Measurements from ENCODE around the gene IPO11.

The IPO11 gene

GRCh38 chr5:62585751-62586150 is 173.2 kb downstream of the IPO11 start:
- Mint-ChIP-seq H3K27me3 (ENCODE audit: low read depth, poor library complexity) (no peaks in the 10 kb centered on the region), H3K36me3 (ENCODE audit: low read depth) (peaks cover 19% of the 10 kb centered on the region), H3K9me3 (no peaks in the 10 kb centered on the region), H3K27ac (no peak overlapping the region), H3K4me1 (no peaks in the 10 kb centered on the region), H3K4me3 (no peak overlapping the region)
- no peak for DNase-seq
- TF ChIP-seq CTCF (IDR thresholded peaks at IDR 0.05) = no peak

GRCh38 chr5:62587737-62588136 is 175.2 kb downstream of the IPO11 start:
- H3K9me3 Mint-ChIP-seq = no peaks in the 10 kb centered on the region
- H3K4me1 Mint-ChIP-seq = no peaks in the 10 kb centered on the region
- H3K36me3 Mint-ChIP-seq (ENCODE audit: low read depth) = peaks cover 37% of the 10 kb centered on the region
- H3K4me3 Mint-ChIP-seq = no peak overlapping the region
- no peak overlapping the region for H3K27ac Mint-ChIP-seq
- no peaks in the 10 kb centered on the region for H3K27me3 Mint-ChIP-seq (ENCODE audit: low read depth, poor library complexity)
- TF ChIP-seq CTCF (IDR thresholded peaks at IDR 0.05) = no peak
- DNase-seq = no peak

GRCh38 chr5:62588668-62589067 is 176.1 kb downstream of the IPO11 start:
- Mint-ChIP-seq H3K36me3 (ENCODE audit: low read depth) (peaks cover 44% of the 10 kb centered on the region), H3K4me3 (no peak overlapping the region), H3K27me3 (ENCODE audit: low read depth, poor library complexity) (no peaks in the 10 kb centered on the region), H3K4me1 (no peaks in the 10 kb centered on the region), H3K9me3 (no peaks in the 10 kb centered on the region), H3K27ac (no peak overlapping the region)
- no peak for TF ChIP-seq CTCF (IDR thresholded peaks at IDR 0.05)
- DNase-seq = no peak

GRCh38 chr5:62589504-62589903 is 176.9 kb downstream of the IPO11 start:
- no peak for TF ChIP-seq CTCF (IDR thresholded peaks at IDR 0.05)
- H3K27ac Mint-ChIP-seq = peak overlapping the region; percentile 8
- H3K27me3 Mint-ChIP-seq (ENCODE audit: low read depth, poor library complexity) = no peaks in the 10 kb centered on the region
- no peak for DNase-seq
- no peaks in the 10 kb centered on the region for H3K9me3 Mint-ChIP-seq
- H3K36me3 Mint-ChIP-seq (ENCODE audit: low read depth) = peaks cover 44% of the 10 kb centered on the region
- no peaks in the 10 kb centered on the region for H3K4me1 Mint-ChIP-seq
- H3K4me3 Mint-ChIP-seq = no peak overlapping the region

GRCh38 chr5:62590387-62590786 is 177.8 kb downstream of the IPO11 start:
- no peak for DNase-seq
- Mint-ChIP-seq H3K27me3 (ENCODE audit: low read depth, poor library complexity) (no peaks in the 10 kb centered on the region), H3K27ac (no peak overlapping the region), H3K4me1 (no peaks in the 10 kb centered on the region), H3K9me3 (no peaks in the 10 kb centered on the region), H3K36me3 (ENCODE audit: low read depth) (peaks cover 49% of the 10 kb centered on the region), H3K4me3 (no peak overlapping the region)
- TF ChIP-seq CTCF (IDR thresholded peaks at IDR 0.05) = no peak

- H3K27ac Mint-ChIP-seq = no peak overlapping the region
- no peaks in the 10 kb centered on the region for H3K9me3 Mint-ChIP-seq
- H3K27me3 Mint-ChIP-seq (ENCODE audit: low read depth, poor library complexity) = no peaks in the 10 kb centered on the region
- H3K4me1 Mint-ChIP-seq = no peaks in the 10 kb centered on the region
- H3K4me3 Mint-ChIP-seq = no peak overlapping the region
- TF ChIP-seq CTCF (IDR thresholded peaks at IDR 0.05) = no peak
- DNase-seq = no peak
- peaks cover 49% of the 10 kb centered on the region for H3K36me3 Mint-ChIP-seq (ENCODE audit: low read depth)
Measured at GRCh38 chr5:62592558-62592957, 180.0 kb downstream of the IPO11 start.

All from nephron progenitor cell (in vitro differentiated cells).